ENCODE results near the gene HYLS1. TPM values are rescaled to one million over a fixed set of nuclear protein-coding genes. Genes with fewer than 3 reads are reported as not detected.

The HYLS1 gene
- total RNA-seq, 1 donor from 2014 or later = 4.5 TPM

- H3K36me3 Mint-ChIP-seq (ENCODE audit: low read depth) = no peaks in the 10 kb centered on the region
- no peaks in the 10 kb centered on the region for H3K4me1 Mint-ChIP-seq (ENCODE audit: low read depth)
- H3K27me3 Mint-ChIP-seq (ENCODE audit: low read depth) = peaks cover 9% of the 10 kb centered on the region
- no peaks in the 10 kb centered on the region for H3K9me3 Mint-ChIP-seq (ENCODE audit: low read depth)
- no peak overlapping the region for H3K4me3 Mint-ChIP-seq (ENCODE audit: unreplicated experiment)
- no peak for TF ChIP-seq CTCF (IDR thresholded peaks at IDR 0.05)
- DNase-seq (ENCODE audit: low spot score) = no peak
- H3K27ac Mint-ChIP-seq (ENCODE audit: unreplicated experiment) = no peak overlapping the region
Observed at GRCh38 chr11:125934473-125934872, 47.0 kb downstream of the HYLS1 start.

DNA sequence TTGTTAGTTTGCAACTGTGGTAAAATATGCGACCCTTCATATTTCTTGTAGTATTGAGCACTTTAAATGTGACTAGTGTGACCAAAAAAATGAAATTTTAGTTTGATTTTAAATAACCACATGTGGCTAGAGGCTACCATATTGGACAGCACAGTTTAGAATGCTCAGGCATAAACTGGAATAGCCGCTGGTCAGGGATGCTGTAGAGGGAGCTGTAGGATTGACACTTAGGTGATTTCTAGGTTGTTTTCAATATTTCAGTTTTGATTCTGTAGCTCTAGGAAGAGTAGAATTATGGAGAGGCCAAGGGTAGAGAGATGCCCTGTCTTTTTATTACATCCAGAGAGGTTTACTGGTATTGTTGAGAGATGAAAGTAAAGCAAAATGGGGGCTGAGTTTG is 47.6 kb downstream of the HYLS1 start:
- Mint-ChIP-seq H3K4me1 (ENCODE audit: low read depth) (no peaks in the 10 kb centered on the region), H3K36me3 (ENCODE audit: low read depth) (no peaks in the 10 kb centered on the region), H3K9me3 (ENCODE audit: low read depth) (no peaks in the 10 kb centered on the region), H3K4me3 (ENCODE audit: unreplicated experiment) (no peak overlapping the region), H3K27me3 (ENCODE audit: low read depth) (peaks cover 3% of the 10 kb centered on the region), H3K27ac (ENCODE audit: unreplicated experiment) (no peak overlapping the region)
- no peak for DNase-seq (ENCODE audit: low spot score)
- TF ChIP-seq CTCF (IDR thresholded peaks at IDR 0.05) = peak; percentile 53

DNA sequence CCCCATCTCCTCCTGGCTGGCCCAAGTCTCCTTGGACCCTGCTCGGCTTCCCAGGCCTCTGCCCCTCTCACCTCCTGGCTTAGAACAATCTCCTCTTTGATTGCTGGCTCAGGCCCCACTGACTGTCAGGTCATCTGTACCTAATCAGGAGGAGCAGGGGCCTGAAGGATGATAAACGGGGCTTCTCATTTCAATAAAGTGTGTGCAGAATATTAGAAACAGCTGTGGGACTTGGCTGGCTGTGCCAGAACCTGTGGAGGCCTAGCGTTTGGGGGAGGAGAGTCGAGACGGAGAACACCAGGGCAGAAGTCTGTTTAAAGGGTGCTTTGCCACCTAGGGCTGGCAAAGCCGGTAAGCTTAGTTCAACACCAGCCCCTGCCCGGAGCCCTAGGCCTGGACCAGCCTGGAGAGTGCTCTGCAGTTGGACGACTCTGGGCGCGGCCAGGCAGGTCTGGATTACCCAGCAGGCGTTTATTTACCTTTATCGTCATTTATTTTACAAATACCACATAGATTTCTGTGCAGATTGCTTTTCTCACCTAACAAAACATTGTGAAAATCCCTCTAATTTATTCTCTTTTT is 48.2 kb downstream of the HYLS1 start:
- Mint-ChIP-seq H3K27me3 (ENCODE audit: low read depth) (peaks cover 3% of the 10 kb centered on the region), H3K27ac (ENCODE audit: unreplicated experiment) (no peak overlapping the region), H3K4me3 (ENCODE audit: unreplicated experiment) (no peak overlapping the region), H3K4me1 (ENCODE audit: low read depth) (no peaks in the 10 kb centered on the region), H3K9me3 (ENCODE audit: low read depth) (no peaks in the 10 kb centered on the region), H3K36me3 (ENCODE audit: low read depth) (no peaks in the 10 kb centered on the region)
- TF ChIP-seq CTCF (IDR thresholded peaks at IDR 0.05) = no peak
- no peak for DNase-seq (ENCODE audit: low spot score)

DNA sequence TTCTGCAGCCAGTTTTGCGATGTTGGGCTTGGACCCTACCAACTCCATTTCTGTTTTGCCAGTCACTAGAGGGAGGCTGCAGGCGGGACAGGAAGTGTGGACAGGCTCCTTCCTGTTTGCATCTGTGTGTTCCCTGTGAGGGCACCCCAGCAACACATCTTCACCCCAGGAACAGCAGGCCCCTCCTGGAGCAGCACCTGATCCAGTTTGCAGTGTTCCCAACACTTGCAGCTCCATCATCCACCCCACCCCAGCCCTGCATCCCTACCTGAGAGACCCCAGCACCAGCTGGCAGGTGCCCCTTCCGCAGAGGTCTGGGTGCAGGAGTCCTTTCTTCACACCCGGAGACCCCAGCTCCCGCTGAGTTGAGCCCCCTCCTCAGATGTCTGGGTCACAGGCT is 51.0 kb downstream of the HYLS1 start:
- Mint-ChIP-seq H3K27ac (ENCODE audit: unreplicated experiment) (no peak overlapping the region), H3K27me3 (ENCODE audit: low read depth) (peaks cover 5% of the 10 kb centered on the region), H3K9me3 (ENCODE audit: low read depth) (no peaks in the 10 kb centered on the region), H3K4me3 (ENCODE audit: unreplicated experiment) (no peak overlapping the region), H3K36me3 (ENCODE audit: low read depth) (no peaks in the 10 kb centered on the region), H3K4me1 (ENCODE audit: low read depth) (peaks cover 4% of the 10 kb centered on the region)
- DNase-seq (ENCODE audit: low spot score) = no peak
- TF ChIP-seq CTCF (IDR thresholded peaks at IDR 0.05) = no peak

DNA sequence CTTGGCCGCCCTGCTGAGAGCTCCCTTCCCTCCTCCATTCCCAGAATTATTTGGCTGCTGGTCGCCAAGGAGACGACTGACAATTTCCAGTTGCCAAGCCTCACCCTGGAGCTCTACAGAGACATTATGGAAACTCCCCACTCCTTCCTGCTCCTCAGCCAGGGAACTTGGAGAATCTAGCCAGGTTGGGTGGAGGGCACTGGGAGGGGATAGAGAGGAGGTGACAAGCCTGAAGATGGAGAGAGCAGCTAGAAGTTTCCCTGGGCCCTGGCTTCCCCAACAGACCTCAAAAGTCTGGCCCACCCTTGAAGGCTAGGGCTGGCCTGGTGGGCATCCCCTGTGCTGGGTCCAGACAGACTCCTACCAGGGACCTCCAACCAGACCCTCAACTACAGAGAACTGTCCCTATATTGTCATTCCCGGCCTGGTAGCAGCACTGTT is 51.6 kb downstream of the HYLS1 start:
- no peak for TF ChIP-seq CTCF (IDR thresholded peaks at IDR 0.05)
- Mint-ChIP-seq H3K4me3 (ENCODE audit: unreplicated experiment) (no peak overlapping the region), H3K27ac (ENCODE audit: unreplicated experiment) (no peak overlapping the region), H3K36me3 (ENCODE audit: low read depth) (no peaks in the 10 kb centered on the region), H3K9me3 (ENCODE audit: low read depth) (no peaks in the 10 kb centered on the region), H3K4me1 (ENCODE audit: low read depth) (peaks cover 4% of the 10 kb centered on the region), H3K27me3 (ENCODE audit: low read depth) (peaks cover 8% of the 10 kb centered on the region)
- DNase-seq (ENCODE audit: low spot score) = no peak
